DND-41 (cell line): Measurements from ENCODE around the gene NFKBIZ.

Experiments used
- ATAC-seq: fragments of 200-7000 bp; cut with Tn5 transposase; 3 replicates; pipeline ENCODE4 v1.9.1; 2021; ENCODE audit warnings: low read depth; ENCODE audit not compliant: insufficient read depth
- DNase-seq: peaks from one replicate; pipeline ENCODE4 v3.0.0-alpha.2; 2020
- H2AFZ ChIP-seq: 2 replicates; pipeline ENCODE4 v1.6.0; 2012; ENCODE audit warnings: low read depth, low read length
- H3K27ac ChIP-seq: 2 replicates; pipeline ENCODE4 v1.5.1; 2012; ENCODE audit warnings: low read length, inconsistent platforms
- H3K27me3 ChIP-seq: fragments of 200-600 bp; sonication (generic); 2 replicates; pipeline ENCODE4 v1.6.0; 2012; ENCODE audit warnings: low read length, mild to moderate bottlenecking, inconsistent platforms; ENCODE audit not compliant: insufficient read depth, poor library complexity
- H3K36me3 ChIP-seq: 2 replicates; pipeline ENCODE4 v1.5.1; 2012; ENCODE audit warnings: low read length, inconsistent platforms; ENCODE audit not compliant: insufficient read depth
- H3K4me1 ChIP-seq: 2 replicates; pipeline ENCODE4 v1.5.1; 2012; ENCODE audit warnings: mild to moderate bottlenecking, low read length; ENCODE audit not compliant: insufficient read depth
- H3K4me2 ChIP-seq: 2 replicates; pipeline ENCODE4 v1.6.0; 2012; ENCODE audit warnings: mild to moderate bottlenecking, moderate library complexity, low read length, inconsistent platforms; ENCODE audit not compliant: insufficient read depth
- H3K4me3 ChIP-seq, 2 experiments: fragments of 200-600 bp in 1 of 2; shearing (Covaris generic) in 1 of 2; 2 replicates each; pipeline ENCODE4 v1.5.1; 2012 to 2016; ENCODE audit warnings: inconsistent platforms in 2 of 2, low read length in 2 of 2, mild to moderate bottlenecking in 2 of 2, low read depth in 1 of 2, moderate library complexity in 1 of 2
- H3K79me2 ChIP-seq: 2 replicates; pipeline ENCODE4 v1.6.0; 2012; ENCODE audit warnings: low read length, inconsistent platforms; ENCODE audit not compliant: insufficient read depth
- H3K9ac ChIP-seq: 2 replicates; pipeline ENCODE4 v1.6.0; 2012; ENCODE audit warnings: low read depth, mild to moderate bottlenecking, inconsistent platforms, low read length, moderate library complexity
- H3K9me3 ChIP-seq: 2 replicates; pipeline ENCODE4 v1.5.1; 2012; ENCODE audit warnings: low read length, moderate library complexity, mild to moderate bottlenecking, inconsistent platforms; ENCODE audit not compliant: insufficient read depth, severe bottlenecking
- H4K20me1 ChIP-seq: 2 replicates; pipeline ENCODE4 v1.6.0; 2012; ENCODE audit warnings: low read length; ENCODE audit not compliant: insufficient read depth
- CTCF ChIP-seq: IDR thresholded peaks from 2 replicates; pipeline ENCODE4 v1.5.1; 2012; ENCODE audit warnings: borderline replicate concordance, low read length, moderate library complexity, mild to moderate bottlenecking; ENCODE audit not compliant: poor library complexity, severe bottlenecking; ENCODE audit errors: extremely low read depth
- EZH2 ChIP-seq: IDR thresholded peaks from 3 replicates; pipeline ENCODE4 v1.6.1; 2012; ENCODE audit warnings: borderline replicate concordance, low read depth, mild to moderate bottlenecking, moderate library complexity, low read length, inconsistent platforms; ENCODE audit not compliant: severe bottlenecking

The NFKBIZ gene

GRCh38 chr3:101868534-101869464 lies 19.5 kb downstream of the NFKBIZ start:
- Histone ChIP-seq H3K27ac (no peak overlapping the region), H2AFZ (no peak overlapping the region), H3K4me3 (no peak overlapping the region), H3K9me3 (no peaks in the 10 kb centered on the region), H3K4me1 (no peaks in the 10 kb centered on the region), H3K27me3 (no peaks in the 10 kb centered on the region), H3K79me2 (no peaks in the 10 kb centered on the region), H3K4me2 (no peak overlapping the region), H4K20me1 (no peaks in the 10 kb centered on the region), H3K36me3 (no peaks in the 10 kb centered on the region), H3K9ac (no peak overlapping the region)
- no peak for ATAC-seq
- DNase-seq = no peak
- TF ChIP-seq EZH2 = no peak
- TF ChIP-seq CTCF = no peak

GRCh38 chr3:101870138-101870537 lies 20.8 kb downstream of the NFKBIZ start:
- Histone ChIP-seq H4K20me1 (no peaks in the 10 kb centered on the region), H3K4me2 (no peak overlapping the region), H3K4me1 (no peaks in the 10 kb centered on the region), H3K4me3 (no peak overlapping the region), H3K36me3 (no peaks in the 10 kb centered on the region), H3K9me3 (no peaks in the 10 kb centered on the region), H3K27me3 (no peaks in the 10 kb centered on the region), H3K27ac (no peak overlapping the region), H3K9ac (no peak overlapping the region), H2AFZ (no peak overlapping the region), H3K79me2 (no peaks in the 10 kb centered on the region)
- DNase-seq (no peak), ATAC-seq (no peak)
- no peak for TF ChIP-seq CTCF
- no peak for TF ChIP-seq EZH2

GRCh38 chr3:101873619-101874018 lies 24.3 kb downstream of the NFKBIZ start:
- Histone ChIP-seq H3K4me1 (no peaks in the 10 kb centered on the region), H3K79me2 (no peaks in the 10 kb centered on the region), H3K4me2 (no peak overlapping the region), H3K9me3 (no peaks in the 10 kb centered on the region), H3K4me3 (no peak overlapping the region), H4K20me1 (no peaks in the 10 kb centered on the region), H3K9ac (no peak overlapping the region), H2AFZ (no peak overlapping the region), H3K36me3 (no peaks in the 10 kb centered on the region), H3K27ac (no peak overlapping the region), H3K27me3 (no peaks in the 10 kb centered on the region)
- no peak for DNase-seq
- TF ChIP-seq EZH2 = no peak
- no peak for ATAC-seq

- TF ChIP-seq CTCF (no peak), EZH2 (no peak)
- Histone ChIP-seq H2AFZ (no peak overlapping the region), H3K4me1 (no peaks in the 10 kb centered on the region), H3K9ac (no peak overlapping the region), H3K79me2 (no peaks in the 10 kb centered on the region), H4K20me1 (no peaks in the 10 kb centered on the region), H3K27ac (no peak overlapping the region), H3K27me3 (peaks cover 2% of the 10 kb centered on the region), H3K4me2 (no peak overlapping the region), H3K9me3 (no peaks in the 10 kb centered on the region), H3K4me3 (no peak overlapping the region), H3K36me3 (no peaks in the 10 kb centered on the region)
- no peak for DNase-seq
- no peak for ATAC-seq
Measured at GRCh38 chr3:101876142-101876541, 26.8 kb downstream of the NFKBIZ start.
